Parathyroid adenoma (tissue), 2 donors: ENCODE data around the gene EMP2.
A peak's percentile ranks its signal among the peaks of the same experiment; 100 is the strongest.

ENCODE experiments used
- H2AFZ ChIP-seq: fragments of 300-600 bp; sonication (generic); one replicate; pipeline ENCODE4 v1.7.0; 2017; ENCODE audit warnings: antibody characterized with exemption, mild to moderate bottlenecking
- H3K27ac ChIP-seq: fragments of 300-600 bp; sonication (generic); one replicate; pipeline ENCODE4 v1.7.0; 2017
- H3K27me3 ChIP-seq: fragments of 300-600 bp; sonication (generic); one replicate; pipeline ENCODE4 v1.7.0; 2017; ENCODE audit warnings: low read length; ENCODE audit not compliant: control insufficient read depth, insufficient read depth
- H3K36me3 ChIP-seq: fragments of 300-600 bp; sonication (generic); one replicate; pipeline ENCODE4 v1.7.0; 2017; ENCODE audit warnings: low read length; ENCODE audit not compliant: control insufficient read depth, insufficient read depth
- H3K4me1 ChIP-seq: fragments of 300-600 bp; sonication (generic); one replicate; pipeline ENCODE4 v1.7.0; 2017; ENCODE audit warnings: control low read depth
- H3K4me2 ChIP-seq: fragments of 300-600 bp; sonication (generic); one replicate; pipeline ENCODE4 v1.7.0; 2017; ENCODE audit warnings: low read length
- H3K4me3 ChIP-seq: fragments of 300-600 bp; sonication (generic); one replicate; pipeline ENCODE4 v1.7.0; 2017; ENCODE audit warnings: low read depth, low read length
- H3K79me2 ChIP-seq: fragments of 300-600 bp; sonication (generic); one replicate; pipeline ENCODE4 v1.7.0; 2017; ENCODE audit warnings: control low read depth
- H3K9ac ChIP-seq: fragments of 300-600 bp; sonication (generic); one replicate; pipeline ENCODE4 v1.7.0; 2017; ENCODE audit warnings: mild to moderate bottlenecking
- H3K9me3 ChIP-seq: fragments of 300-600 bp; sonication (generic); one replicate; pipeline ENCODE4 v1.7.0; 2017; ENCODE audit warnings: low read length; ENCODE audit not compliant: control insufficient read depth
- CTCF ChIP-seq: fragments of 300-600 bp; sonication (generic); IDR thresholded peaks from one replicate; pipeline ENCODE4 v1.7.0; 2017; ENCODE audit warnings: antibody characterized with exemption, mild to moderate bottlenecking
- donor health status: primary hyperparathyroidism.

The EMP2 gene

DNA sequence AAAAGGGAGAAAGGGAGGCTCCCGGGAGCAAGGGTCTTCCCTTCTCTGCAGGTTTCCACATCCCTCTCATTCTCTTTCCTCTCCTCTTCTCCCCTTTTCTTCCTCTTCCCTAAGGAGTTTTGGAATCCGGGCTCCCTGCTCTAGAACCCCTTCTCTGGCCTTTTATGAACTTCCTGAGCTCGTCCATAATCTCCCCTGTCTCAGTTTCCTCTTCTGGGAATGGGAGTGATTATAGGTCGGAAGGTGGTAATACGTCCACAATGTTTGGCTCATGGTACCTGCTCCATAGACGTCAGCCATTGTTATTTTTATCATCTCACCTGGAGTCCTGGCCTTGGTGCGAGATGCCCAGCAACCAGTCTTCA is 467 bp upstream of the EMP2 start:
- H3K27me3 ChIP-seq: no peaks in the 10 kb centered on the region
- H3K4me2 ChIP-seq: peak overlapping the region; percentile 75
- H3K4me3 ChIP-seq: peak overlapping the region; percentile 63
- H2AFZ ChIP-seq: peak overlapping the region; percentile 77
- H3K9me3 ChIP-seq: no peaks in the 10 kb centered on the region
- peak overlapping the region; percentile 50 for H3K27ac ChIP-seq
- H3K4me1 ChIP-seq: peaks cover 36% of the 10 kb centered on the region
- no peaks in the 10 kb centered on the region for H3K79me2 ChIP-seq
- TF ChIP-seq CTCF: no peak
- H3K9ac ChIP-seq: peak overlapping the region; percentile 15
- H3K36me3 ChIP-seq: no peaks in the 10 kb centered on the region

DNA sequence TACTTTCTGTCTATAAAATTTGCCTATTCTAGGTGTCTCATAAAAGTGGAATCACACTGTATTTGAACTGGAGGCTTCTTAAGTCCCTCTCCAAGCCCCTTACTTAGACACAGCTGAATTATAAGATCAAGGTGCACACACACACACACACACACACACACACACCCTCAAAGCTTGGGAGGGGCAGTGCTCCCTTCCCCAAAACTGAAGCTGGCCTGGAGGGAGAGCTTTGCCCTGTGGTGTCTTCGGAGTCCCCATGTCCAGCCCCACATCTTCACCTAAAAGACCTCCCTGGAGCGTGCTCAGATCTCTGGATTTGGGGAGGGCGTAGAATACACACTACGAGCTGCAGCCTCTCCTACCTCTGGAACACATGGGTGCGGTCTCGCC is 828 bp downstream of the EMP2 start:
- TF ChIP-seq CTCF: no peak
- peak overlapping the region; percentile 63 for H3K4me3 ChIP-seq
- peak overlapping the region; percentile 75 for H3K4me2 ChIP-seq
- H3K9ac ChIP-seq: no peak overlapping the region
- peak overlapping the region; percentile 50 for H3K27ac ChIP-seq
- H3K79me2 ChIP-seq: peaks cover 4% of the 10 kb centered on the region
- peaks cover 46% of the 10 kb centered on the region for H3K4me1 ChIP-seq
- H3K9me3 ChIP-seq: no peaks in the 10 kb centered on the region
- H3K27me3 ChIP-seq: no peaks in the 10 kb centered on the region
- H3K36me3 ChIP-seq: no peaks in the 10 kb centered on the region
- peak overlapping the region; percentile 77 for H2AFZ ChIP-seq

DNA sequence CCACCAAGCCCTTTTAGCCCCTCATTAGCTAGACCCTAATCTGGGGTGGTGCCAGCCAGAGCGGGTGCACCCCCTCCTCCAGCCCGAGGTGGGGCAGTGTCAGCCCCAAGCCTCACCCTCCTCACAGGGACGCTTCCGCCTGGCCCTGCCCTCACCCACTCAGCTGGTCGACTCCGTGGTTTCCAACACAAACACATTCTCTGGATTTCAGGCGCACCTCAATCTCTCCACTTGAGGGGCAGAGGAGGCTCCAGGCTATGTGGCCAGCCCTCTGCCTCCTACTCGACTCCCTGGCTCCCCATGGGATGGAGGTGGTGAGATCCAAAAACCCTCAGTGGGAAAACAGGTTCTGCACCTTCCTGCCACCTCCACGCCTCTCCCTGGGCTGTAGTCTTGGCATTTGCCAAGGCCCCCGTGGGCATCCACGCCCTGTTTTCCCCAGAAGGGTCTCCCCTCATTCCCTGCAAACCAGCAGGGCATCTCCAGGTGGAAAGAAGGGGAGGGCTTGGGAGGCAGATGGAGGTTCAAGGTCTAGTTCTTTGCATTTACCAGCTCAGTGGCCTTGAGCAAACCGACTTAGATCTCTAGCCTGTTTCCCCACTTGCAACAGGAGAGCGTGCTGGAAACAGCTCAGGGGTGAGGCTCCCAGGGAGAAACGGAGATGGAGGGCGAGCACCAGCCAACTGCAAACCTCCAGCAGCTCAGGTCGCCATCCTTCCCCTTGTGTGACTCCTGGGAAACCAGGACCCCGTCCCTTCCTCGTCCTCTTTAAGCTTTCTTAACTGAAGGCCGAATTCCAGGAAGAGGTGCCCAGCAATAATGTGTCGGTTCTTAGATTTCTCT is 1.7 kb downstream of the EMP2 start:
- H3K27ac ChIP-seq: peak overlapping the region; percentile 50
- H3K9ac ChIP-seq: no peak overlapping the region
- peaks cover 46% of the 10 kb centered on the region for H3K4me1 ChIP-seq
- H3K79me2 ChIP-seq: peaks cover 6% of the 10 kb centered on the region
- no peak overlapping the region for H3K4me2 ChIP-seq
- H2AFZ ChIP-seq: peak overlapping the region; percentile 52
- no peaks in the 10 kb centered on the region for H3K9me3 ChIP-seq
- no peak for TF ChIP-seq CTCF
- H3K36me3 ChIP-seq: no peaks in the 10 kb centered on the region
- no peaks in the 10 kb centered on the region for H3K27me3 ChIP-seq
- no peak overlapping the region for H3K4me3 ChIP-seq

- peaks cover 49% of the 10 kb centered on the region for H3K4me1 ChIP-seq
- H3K4me2 ChIP-seq: peak overlapping the region; percentile 6
- H3K36me3 ChIP-seq: no peaks in the 10 kb centered on the region
- peaks cover 17% of the 10 kb centered on the region for H3K79me2 ChIP-seq
- H3K9ac ChIP-seq: no peak overlapping the region
- peak overlapping the region; percentile 13 for H2AFZ ChIP-seq
- H3K4me3 ChIP-seq: no peak overlapping the region
- no peak for TF ChIP-seq CTCF
- H3K9me3 ChIP-seq: no peaks in the 10 kb centered on the region
- no peaks in the 10 kb centered on the region for H3K27me3 ChIP-seq
- H3K27ac ChIP-seq: peak overlapping the region; percentile 73
Observed at GRCh38 chr16:10577305-10578202, 2.8 kb downstream of the EMP2 start.
